ENCODE data around the gene ASGR1.

ASGR1 gene

DNA sequence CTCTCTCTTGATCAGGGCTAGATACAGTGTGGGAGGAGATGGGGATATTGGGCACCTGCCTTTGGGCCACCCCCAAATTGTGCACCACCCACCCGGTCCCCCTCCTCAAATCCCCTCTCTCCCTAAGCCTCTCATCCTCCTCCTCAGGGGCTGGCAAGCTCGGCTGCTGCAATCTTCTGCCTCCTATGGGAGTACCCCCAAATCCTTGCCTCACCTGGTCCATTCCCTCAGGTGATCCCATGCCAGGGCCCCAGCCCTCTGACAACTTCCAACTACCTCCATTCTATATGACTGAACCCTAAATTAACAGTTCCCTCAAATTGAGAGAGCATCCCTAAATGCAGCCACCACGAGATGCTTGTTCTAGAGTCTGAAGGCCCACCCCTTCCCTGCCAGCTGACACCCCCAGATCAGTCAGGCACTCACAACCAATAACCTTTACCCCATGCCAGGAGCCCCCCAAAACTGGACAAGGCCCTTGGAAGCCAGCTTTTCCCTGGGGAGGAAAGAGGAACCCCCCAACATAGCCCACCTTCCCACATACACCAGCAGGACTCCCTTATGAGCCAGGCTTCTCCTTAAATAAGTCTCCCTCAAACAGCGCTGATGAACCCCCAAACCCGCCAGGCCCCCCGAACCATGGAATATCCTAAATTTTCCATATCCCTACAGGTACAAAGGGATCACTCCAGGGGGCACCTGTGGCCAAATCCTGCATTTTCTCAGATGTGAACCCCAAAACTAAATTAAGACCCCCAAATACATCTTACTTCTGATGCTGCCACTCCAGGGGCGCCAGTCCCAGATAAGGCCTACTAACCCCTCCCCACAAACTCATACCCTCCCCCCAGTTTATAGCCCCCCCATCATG lies 37.3 kb upstream of the ASGR1 start (continued):
- TF ChIP-seq ZNF510 (tag by site-specific recombination; IDR thresholded peaks at IDR 0.05; ENCODE audit: insufficient replicate concordance): no peak
- peak; percentile 81 for TF ChIP-seq SCRT2 (tag by site-specific recombination; IDR thresholded peaks at IDR 0.05)

DNA sequence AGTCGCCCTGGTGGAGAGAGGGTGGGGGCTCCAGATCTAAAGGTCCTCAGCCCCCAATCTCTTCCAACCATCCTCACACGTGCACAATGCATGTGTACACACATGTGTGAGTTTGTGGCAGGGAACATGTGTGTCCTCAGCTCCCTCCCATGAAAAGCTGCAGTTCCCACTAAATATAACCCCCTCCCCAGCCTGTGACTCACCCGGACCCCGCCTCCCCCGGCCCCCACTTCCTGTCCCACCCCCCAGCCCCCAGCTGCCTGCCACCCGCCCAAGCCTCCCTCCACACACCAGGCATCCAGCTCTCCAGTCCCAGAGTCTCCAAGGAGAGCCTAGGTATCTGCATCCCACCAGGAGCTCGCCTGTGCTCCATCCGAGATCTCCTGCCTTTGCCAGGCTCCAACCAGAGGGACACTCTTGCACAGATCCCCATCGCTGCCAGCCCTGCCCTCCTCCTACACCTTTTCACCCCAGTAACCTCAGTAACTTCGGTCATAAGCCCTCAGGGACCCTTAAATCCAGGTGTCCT lies 36.5 kb upstream of the ASGR1 start:
- Histone ChIP-seq H3K4me1 (ENCODE audit: control insufficient read depth, insufficient read depth, low read length) (peaks cover 11% of the 10 kb centered on the region), H3K27ac (ENCODE audit: extremely low read depth, low read depth, low read length) (no peak overlapping the region), H3K36me3 (ENCODE audit: control insufficient read depth in 2 of 2, insufficient read depth in 1 of 2, low read length in 2 of 2) (no peaks in the 10 kb centered on the region), H3K4me3 (ENCODE audit: low read depth, low read length) (no peak overlapping the region), H3K9me3 (ENCODE audit: control insufficient read depth, insufficient read depth, low read depth, low read length) (no peaks in the 10 kb centered on the region)
- POLR2A ChIA-PET: interaction anchor here (0.8 to 2.7 kb wide), 5 partner anchors 7 to 114 kb away, joined by 3 to 10 read pairs (median 4); partner anchors contain the start of genes GABARAP and PHF23
- CTCF ChIA-PET: interaction anchor here (1.2 kb wide), 1 partner anchor 170 kb away, joined by 9 read pairs; no protein-coding TSS in a partner anchor
- TF ChIP-seq IKZF3 (tag by site-specific recombination; IDR thresholded peaks at IDR 0.05) (peak; percentile 51), ZNF629 (tag by site-specific recombination; IDR thresholded peaks at IDR 0.05) (no peak), ZNF211 (tag by site-specific recombination; IDR thresholded peaks at IDR 0.05; ENCODE audit: low read depth) (no peak), ZNF174 (tag by site-specific recombination; IDR thresholded peaks at IDR 0.05) (no peak), ZNF473 (tag by site-specific recombination; IDR thresholded peaks at IDR 0.05) (no peak), GLI2 (tag by site-specific recombination; IDR thresholded peaks at IDR 0.05; ENCODE audit: borderline replicate concordance, low read depth) (no peak), ZNF184 (tag by site-specific recombination; IDR thresholded peaks at IDR 0.05) (no peak), MEIS1 (CRISPR knock-in tag; IDR thresholded peaks at IDR 0.05; ENCODE audit: borderline replicate concordance) (no peak), TCF7L2 (IDR thresholded peaks at IDR 0.05; ENCODE audit: borderline replicate concordance, low read depth, low read length) (no peak), ZSCAN30 (tag by site-specific recombination; IDR thresholded peaks at IDR 0.05) (no peak), SP2 (tag by site-specific recombination; IDR thresholded peaks at IDR 0.05) (peak; percentile 21; the same call in 1 of the 2 replicates), ZBTB17 (tag by site-specific recombination; IDR thresholded peaks at IDR 0.05) (peak; percentile 40; the same call in 1 of the 2 replicates), ZNF350 (tag by site-specific recombination; IDR thresholded peaks at IDR 0.05) (no peak), ZNF677 (tag by site-specific recombination; IDR thresholded peaks at IDR 0.05) (no peak), ZNF658 (tag by site-specific recombination; IDR thresholded peaks at IDR 0.05) (no peak), EGR2 (tag by site-specific recombination; IDR thresholded peaks at IDR 0.05; ENCODE audit: low read depth) (no peak), ZNF830 (tag by site-specific recombination; IDR thresholded peaks at IDR 0.05; ENCODE audit: low read depth) (no peak), ZNF768 (tag by site-specific recombination; IDR thresholded peaks at IDR 0.05) (no peak), ZNF529 (tag by site-specific recombination; IDR thresholded peaks at IDR 0.05; ENCODE audit: insufficient replicate concordance) (no peak)
- TF ChIP-seq, protein P1, sequence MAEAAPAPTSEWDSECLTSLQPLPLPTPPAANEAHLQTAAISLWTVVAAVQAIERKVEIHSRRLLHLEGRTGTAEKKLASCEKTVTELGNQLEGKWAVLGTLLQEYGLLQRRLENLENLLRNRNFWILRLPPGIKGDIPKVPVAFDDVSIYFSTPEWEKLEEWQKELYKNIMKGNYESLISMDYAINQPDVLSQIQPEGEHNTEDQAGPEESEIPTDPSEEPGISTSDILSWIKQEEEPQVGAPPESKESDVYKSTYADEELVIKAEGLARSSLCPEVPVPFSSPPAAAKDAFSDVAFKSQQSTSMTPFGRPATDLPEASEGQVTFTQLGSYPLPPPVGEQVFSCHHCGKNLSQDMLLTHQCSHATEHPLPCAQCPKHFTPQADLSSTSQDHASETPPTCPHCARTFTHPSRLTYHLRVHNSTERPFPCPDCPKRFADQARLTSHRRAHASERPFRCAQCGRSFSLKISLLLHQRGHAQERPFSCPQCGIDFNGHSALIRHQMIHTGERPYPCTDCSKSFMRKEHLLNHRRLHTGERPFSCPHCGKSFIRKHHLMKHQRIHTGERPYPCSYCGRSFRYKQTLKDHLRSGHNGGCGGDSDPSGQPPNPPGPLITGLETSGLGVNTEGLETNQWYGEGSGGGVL (tag by site-specific recombination; IDR thresholded peaks at IDR 0.05): peak; percentile 53; the same call in 1 of the 2 replicates
- TF ChIP-seq, protein P2, sequence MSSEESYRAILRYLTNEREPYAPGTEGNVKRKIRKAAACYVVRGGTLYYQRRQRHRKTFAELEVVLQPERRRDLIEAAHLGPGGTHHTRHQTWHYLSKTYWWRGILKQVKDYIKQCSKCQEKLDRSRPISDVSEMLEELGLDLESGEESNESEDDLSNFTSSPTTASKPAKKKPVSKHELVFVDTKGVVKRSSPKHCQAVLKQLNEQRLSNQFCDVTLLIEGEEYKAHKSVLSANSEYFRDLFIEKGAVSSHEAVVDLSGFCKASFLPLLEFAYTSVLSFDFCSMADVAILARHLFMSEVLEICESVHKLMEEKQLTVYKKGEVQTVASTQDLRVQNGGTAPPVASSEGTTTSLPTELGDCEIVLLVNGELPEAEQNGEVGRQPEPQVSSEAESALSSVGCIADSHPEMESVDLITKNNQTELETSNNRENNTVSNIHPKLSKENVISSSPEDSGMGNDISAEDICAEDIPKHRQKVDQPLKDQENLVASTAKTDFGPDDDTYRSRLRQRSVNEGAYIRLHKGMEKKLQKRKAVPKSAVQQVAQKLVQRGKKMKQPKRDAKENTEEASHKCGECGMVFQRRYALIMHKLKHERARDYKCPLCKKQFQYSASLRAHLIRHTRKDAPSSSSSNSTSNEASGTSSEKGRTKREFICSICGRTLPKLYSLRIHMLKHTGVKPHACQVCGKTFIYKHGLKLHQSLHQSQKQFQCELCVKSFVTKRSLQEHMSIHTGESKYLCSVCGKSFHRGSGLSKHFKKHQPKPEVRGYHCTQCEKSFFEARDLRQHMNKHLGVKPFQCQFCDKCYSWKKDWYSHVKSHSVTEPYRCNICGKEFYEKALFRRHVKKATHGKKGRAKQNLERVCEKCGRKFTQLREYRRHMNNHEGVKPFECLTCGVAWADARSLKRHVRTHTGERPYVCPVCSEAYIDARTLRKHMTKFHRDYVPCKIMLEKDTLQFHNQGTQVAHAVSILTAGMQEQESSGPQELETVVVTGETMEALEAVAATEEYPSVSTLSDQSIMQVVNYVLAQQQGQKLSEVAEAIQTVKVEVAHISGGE (tag by site-specific recombination; conservative IDR thresholded peaks at IDR 0.05; ENCODE audit: low read depth): no peak
- TF ChIP-seq, protein P3, sequence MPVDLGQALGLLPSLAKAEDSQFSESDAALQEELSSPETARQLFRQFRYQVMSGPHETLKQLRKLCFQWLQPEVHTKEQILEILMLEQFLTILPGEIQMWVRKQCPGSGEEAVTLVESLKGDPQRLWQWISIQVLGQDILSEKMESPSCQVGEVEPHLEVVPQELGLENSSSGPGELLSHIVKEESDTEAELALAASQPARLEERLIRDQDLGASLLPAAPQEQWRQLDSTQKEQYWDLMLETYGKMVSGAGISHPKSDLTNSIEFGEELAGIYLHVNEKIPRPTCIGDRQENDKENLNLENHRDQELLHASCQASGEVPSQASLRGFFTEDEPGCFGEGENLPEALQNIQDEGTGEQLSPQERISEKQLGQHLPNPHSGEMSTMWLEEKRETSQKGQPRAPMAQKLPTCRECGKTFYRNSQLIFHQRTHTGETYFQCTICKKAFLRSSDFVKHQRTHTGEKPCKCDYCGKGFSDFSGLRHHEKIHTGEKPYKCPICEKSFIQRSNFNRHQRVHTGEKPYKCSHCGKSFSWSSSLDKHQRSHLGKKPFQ (tag by site-specific recombination; IDR thresholded peaks at IDR 0.05): peak; percentile 23; the same call in 1 of the 2 replicates
- TF ChIP-seq, protein P4, sequence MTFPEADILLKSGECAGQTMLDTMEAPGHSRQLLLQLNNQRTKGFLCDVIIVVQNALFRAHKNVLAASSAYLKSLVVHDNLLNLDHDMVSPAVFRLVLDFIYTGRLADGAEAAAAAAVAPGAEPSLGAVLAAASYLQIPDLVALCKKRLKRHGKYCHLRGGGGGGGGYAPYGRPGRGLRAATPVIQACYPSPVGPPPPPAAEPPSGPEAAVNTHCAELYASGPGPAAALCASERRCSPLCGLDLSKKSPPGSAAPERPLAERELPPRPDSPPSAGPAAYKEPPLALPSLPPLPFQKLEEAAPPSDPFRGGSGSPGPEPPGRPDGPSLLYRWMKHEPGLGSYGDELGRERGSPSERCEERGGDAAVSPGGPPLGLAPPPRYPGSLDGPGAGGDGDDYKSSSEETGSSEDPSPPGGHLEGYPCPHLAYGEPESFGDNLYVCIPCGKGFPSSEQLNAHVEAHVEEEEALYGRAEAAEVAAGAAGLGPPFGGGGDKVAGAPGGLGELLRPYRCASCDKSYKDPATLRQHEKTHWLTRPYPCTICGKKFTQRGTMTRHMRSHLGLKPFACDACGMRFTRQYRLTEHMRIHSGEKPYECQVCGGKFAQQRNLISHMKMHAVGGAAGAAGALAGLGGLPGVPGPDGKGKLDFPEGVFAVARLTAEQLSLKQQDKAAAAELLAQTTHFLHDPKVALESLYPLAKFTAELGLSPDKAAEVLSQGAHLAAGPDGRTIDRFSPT (tag by site-specific recombination; IDR thresholded peaks at IDR 0.05): no peak

All from HEK293 (cell line).